Stimulated activated CD4-positive, alpha-beta T cell treated with anti-CD3 and anti-CD28 coated beads, Interleukin-1b, Interleukin-23, amount 100 ng/mL, for 48 hours (primary cell): ENCODE data around the gene ZNF189.

Experiments
- DNase-seq: peaks from one replicate; pipeline ENCODE4 v3.0.0-alpha.2; 2020

Gene ZNF189

GRCh38 chr9:101455656-101456240 lies 57.1 kb downstream of the ZNF189 start:
- DNase-seq = no peak

- DNase-seq = no peak
Observed at GRCh38 chr9:101457003-101457402, 58.4 kb downstream of the ZNF189 start.

GRCh38 chr9:101458963-101459631 lies 60.4 kb downstream of the ZNF189 start:
- no peak for DNase-seq
